ENCODE data around the gene PLA2G6. TPM values are rescaled to one million over a fixed set of nuclear protein-coding genes. Genes with fewer than 3 reads are reported as not detected.

PLA2G6 gene
- total RNA-seq, 1 donor from 2014 or later, result 52.4 TPM

DNA sequence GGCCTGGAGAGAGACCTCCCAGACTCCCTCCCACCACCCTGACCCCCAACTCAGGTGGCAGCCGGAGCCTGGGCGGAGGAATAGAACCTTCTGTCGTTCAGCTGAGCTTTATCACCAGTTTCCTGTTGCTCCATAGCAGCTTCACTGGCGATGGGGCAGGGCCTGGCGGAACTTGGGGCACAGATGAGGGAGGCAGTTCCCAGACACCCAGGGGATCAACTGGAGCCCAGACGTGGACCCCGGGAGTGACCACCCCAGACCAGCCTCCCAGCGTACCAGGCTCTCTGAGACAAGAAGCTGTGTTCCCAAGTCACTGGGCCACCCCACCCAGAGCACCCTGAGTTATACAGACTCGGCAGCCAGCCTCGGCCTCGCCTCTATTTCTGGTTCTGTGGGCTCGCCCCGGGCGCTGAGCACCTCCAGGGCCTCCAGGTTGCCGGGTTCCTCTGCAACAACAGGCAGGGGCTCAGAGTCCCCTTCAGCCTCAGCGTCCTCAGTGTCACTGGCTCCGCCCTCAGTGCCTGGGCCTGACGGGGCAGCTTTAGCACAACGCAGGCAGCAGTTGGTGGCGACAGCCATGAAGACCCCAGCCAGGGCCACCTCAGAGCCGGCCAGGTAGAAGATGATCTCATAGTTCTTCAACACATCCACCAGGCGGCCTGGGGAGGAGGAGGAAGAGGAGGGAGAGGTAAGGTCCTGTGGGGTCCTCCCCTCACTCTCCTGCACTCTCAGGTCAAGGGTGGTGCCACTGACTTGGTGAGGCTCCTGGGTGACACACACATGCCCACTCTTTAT, 103.4 kb downstream of the PLA2G6 start:
- Histone ChIP-seq H3K9me3 (no peaks in the 10 kb centered on the region), H3K36me3 (peaks cover 19% of the 10 kb centered on the region), H3K27me3 (peaks cover 27% of the 10 kb centered on the region), H3K4me1 (peaks cover 20% of the 10 kb centered on the region), H3K27ac (no peak overlapping the region), H3K4me3 (no peak overlapping the region)
- ATAC-seq (no peak), DNase-seq (no peak)
- intact Hi-C loops (cut with DNase I), result no loop called here
- no peak for TF ChIP-seq CTCF (IDR thresholded peaks at IDR 0.05)

- peaks cover 18% of the 10 kb centered on the region for H3K4me1 ChIP-seq
- TF ChIP-seq CTCF (IDR thresholded peaks at IDR 0.05), result no peak
- no peaks in the 10 kb centered on the region for H3K9me3 ChIP-seq
- peaks cover 25% of the 10 kb centered on the region for H3K36me3 ChIP-seq
- DNase-seq, result no peak
- no peak overlapping the region for H3K27ac ChIP-seq
- no peak overlapping the region for H3K4me3 ChIP-seq
- intact Hi-C loops (cut with DNase I), result no loop called here
- no peak for ATAC-seq
- peaks cover 21% of the 10 kb centered on the region for H3K27me3 ChIP-seq
Measured at GRCh38 chr22:38077595-38077994, 104.0 kb downstream of the PLA2G6 start.

DNA sequence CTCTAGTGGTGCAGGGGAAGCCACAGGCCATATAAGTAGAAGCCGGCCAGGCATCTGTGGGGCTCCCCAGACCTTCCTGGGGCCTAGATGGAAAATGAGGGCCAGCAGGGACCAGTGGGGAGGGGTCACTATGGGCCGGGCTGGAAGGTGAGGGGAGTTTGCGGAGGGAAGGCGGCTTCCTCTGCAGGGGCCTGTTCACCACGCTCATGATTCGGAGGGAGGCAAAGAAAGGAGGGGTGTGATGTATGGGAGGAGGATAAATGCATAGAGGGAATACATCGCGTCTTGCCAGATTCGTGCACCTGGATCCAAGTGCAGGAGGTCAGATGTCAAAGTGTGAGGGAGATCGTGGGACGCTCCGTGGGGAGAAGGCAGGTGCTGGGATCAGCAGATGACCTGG, 104.5 kb downstream of the PLA2G6 start:
- H3K4me1 ChIP-seq, result peaks cover 13% of the 10 kb centered on the region
- TF ChIP-seq CTCF (IDR thresholded peaks at IDR 0.05), result no peak
- peaks cover 29% of the 10 kb centered on the region for H3K36me3 ChIP-seq
- no peak for ATAC-seq
- H3K27me3 ChIP-seq, result peaks cover 16% of the 10 kb centered on the region
- DNase-seq, result no peak
- H3K27ac ChIP-seq, result no peak overlapping the region
- no peaks in the 10 kb centered on the region for H3K9me3 ChIP-seq
- intact Hi-C loops (cut with DNase I), result no loop called here
- no peak overlapping the region for H3K4me3 ChIP-seq

DNA sequence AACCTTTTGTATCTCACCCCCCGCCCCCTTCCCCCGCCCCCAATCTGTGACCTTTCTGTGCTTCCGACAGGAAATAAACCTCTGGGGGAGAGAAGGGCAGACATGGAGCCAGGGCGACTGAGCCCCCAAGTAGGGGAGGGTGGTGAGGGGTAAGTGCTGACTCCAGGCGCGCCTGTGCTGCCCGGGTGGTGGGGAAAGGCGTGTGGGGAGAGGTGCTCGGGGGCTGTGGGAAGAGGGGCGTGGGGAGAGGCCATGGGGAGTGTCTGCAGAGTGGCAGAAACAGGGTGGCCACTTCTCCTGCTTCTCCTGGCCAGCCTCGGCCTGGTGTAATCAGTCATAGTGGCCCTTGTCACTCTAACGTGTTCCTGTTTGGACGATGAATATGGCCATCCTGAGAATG, 105.7 kb downstream of the PLA2G6 start:
- ATAC-seq, result no peak
- Histone ChIP-seq H3K4me3 (no peak overlapping the region), H3K4me1 (peaks cover 4% of the 10 kb centered on the region), H3K9me3 (no peaks in the 10 kb centered on the region), H3K27ac (no peak overlapping the region), H3K36me3 (peaks cover 39% of the 10 kb centered on the region), H3K27me3 (peaks cover 8% of the 10 kb centered on the region)
- no peak for DNase-seq
- intact Hi-C loops (cut with DNase I), result no loop called here
- TF ChIP-seq CTCF (IDR thresholded peaks at IDR 0.05), result no peak

- DNase-seq (no peak), ATAC-seq (no peak)
- no peaks in the 10 kb centered on the region for H3K9me3 ChIP-seq
- H3K4me3 ChIP-seq, result no peak overlapping the region
- H3K27me3 ChIP-seq, result peaks cover 1% of the 10 kb centered on the region
- no peaks in the 10 kb centered on the region for H3K4me1 ChIP-seq
- peaks cover 40% of the 10 kb centered on the region for H3K36me3 ChIP-seq
- no peak overlapping the region for H3K27ac ChIP-seq
- intact Hi-C loops (cut with DNase I), result no loop called here
- no peak for TF ChIP-seq CTCF (IDR thresholded peaks at IDR 0.05)
Measured at GRCh38 chr22:38075105-38075825, 106.4 kb downstream of the PLA2G6 start.

All from upper lobe of right lung (tissue), 1 donor.